ENCODE results near the gene POLR3A.

The POLR3A gene

DNA sequence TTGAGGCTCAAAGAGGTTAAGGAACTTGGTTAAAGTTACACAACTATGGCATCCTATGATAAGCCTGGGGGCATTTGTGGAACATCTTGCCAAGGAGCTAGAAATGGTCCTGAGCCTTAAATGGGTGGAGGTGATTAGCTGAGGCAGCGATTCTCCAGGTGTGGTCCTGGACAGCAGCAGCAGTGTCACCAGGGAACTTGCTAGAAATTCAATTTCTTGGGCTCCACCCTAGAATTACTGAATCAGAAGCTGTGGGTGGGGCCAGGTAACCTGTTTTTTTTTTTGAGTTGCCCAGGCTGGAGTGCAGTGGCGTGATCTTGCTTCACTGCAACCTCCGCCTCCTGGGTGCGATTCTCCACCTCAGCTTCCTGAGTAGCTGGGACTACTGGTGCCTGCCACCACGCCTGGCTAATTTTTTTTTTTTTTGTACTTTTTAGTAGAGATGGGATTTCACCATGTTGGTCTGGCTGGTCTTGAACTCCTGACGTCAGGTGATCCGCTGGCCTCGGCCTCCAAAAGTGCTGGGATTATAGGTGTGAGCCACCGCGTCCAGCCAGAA, 17.5 kb upstream of the POLR3A start:
- no peak for DNase-seq

DNA sequence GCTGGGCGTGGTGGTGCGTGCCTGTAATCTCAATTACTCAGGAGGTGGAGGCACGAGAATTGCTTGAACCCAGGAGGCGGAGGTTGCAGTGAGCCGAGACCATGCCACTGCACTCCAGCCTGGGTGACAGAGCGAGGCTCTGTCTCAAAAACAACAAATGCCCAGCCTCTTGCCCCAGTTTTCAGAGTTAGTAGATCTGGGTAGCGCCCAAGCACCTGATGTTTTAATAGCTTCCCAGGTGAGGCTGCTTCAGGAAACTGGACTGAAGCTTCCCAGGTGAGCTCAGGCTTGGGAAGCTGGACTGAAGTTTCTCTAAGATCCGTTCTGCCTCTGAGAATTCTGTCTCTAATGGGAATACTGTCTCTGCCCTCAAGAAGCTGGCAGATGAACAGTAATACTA, 16.5 kb upstream of the POLR3A start:
- DNase-seq: no peak

DNA sequence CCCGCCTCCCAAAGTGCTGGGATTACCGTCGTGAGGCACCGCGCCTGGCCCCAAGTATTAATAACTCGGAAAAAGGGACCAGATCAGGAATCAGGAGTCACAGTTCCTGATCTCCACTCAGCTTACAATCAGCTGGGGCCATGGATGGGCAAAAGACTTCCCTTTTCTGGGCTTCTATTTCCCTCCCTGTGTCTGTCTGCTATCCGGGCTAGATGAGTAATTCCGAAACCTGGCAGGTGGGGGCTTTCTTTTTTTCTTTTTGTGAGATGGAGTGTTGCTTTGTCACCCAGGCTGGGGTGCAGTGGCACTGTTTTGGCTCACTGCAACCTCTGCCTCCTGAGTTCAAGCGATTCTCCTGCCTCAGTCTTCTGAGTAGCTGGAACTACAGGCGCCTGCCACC, 15.9 kb upstream of the POLR3A start:
- DNase-seq: peak; percentile 83 to 92

DNA sequence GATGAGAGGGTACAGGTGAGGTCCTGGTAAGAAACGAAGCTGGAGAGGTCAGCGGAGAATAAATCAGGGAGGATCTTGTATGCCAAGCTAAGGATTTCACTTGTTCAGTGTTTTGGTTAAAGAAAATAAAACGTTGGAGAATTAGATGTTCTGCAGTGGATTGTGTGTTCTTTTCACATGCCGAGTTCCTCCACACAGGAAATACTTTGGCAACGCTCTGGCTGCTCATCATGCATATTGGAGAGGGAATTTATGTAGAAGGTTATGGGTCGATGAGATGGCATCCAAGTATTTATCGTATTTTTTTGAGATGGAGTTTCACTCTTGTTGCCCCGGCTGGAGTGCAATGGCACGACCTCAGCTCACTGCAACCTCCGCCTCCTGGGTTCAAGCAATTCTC, 15.4 kb upstream of the POLR3A start:
- DNase-seq: no peak

DNA sequence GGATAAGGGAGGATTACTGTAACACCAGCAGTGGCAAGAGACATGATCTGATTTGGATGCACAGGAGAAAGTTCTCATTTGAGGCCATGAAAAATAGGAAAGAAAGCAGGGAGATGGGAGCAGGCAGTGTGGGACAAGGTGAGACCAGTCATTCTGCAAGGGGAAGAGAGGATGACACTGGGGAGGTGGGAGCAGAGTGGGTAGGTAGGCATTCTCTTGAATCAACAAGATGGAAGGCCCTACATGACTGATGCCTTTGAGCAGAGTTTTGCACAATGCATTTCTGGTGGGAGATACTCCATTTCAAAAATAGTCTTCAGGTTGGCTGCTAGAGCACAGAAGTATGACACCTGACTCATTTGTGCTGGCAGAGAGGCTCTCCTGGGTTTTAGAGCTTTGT, 14.9 kb upstream of the POLR3A start:
- peak in 1 of 2 experiments; percentile 41 for DNase-seq

DNA sequence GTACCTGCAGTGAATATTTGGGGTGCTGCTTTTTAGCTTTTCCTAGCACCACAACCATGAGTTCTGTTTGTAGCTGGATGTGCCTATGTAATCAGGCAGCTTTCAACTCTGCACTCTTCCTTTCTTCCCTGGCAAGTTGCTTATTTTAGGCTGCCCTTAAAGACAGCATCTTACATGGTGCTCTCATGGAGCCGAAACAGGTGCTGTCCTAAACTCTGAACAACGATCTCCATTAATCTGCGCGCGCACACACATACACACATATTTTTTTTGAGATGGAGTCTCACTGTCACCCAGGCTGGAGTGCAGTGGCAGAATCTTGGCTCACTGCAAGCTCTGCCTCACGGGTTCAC, 13.4 kb upstream of the POLR3A start:
- no peak for DNase-seq

DNA sequence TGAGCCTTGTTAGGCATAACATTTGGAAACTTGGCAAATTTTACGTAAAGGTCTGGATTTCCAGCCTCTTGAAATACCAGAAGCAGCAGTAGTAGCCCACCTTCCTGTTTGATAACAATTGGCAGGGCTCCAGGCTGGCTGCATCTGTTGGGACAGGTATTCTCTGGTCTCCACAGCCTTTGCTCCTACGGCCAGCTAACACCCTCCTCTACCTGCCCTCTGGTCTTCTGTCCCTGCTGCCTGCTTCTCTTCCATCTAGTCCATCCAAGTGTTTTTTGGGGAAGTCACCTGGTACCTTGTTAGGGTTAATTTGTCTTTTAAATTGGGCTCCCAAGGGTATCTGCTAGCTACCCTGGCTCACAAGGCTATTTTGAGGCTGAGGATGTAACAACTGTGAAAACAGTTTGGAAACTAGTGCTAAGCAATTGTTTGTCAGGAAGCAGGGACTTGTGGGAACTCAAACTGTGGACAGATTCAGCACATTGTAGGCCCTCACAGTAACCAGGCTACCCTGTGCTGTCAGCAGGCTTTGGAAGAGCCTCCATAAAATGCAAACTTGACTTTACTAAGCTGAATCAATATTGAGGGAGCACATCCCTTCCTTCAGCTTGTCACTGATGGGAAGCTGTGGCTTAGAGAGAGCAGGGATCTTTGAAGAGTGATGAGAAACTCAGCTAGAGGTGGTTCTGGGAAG, 12.9 kb upstream of the POLR3A start:
- no peak for DNase-seq

DNA sequence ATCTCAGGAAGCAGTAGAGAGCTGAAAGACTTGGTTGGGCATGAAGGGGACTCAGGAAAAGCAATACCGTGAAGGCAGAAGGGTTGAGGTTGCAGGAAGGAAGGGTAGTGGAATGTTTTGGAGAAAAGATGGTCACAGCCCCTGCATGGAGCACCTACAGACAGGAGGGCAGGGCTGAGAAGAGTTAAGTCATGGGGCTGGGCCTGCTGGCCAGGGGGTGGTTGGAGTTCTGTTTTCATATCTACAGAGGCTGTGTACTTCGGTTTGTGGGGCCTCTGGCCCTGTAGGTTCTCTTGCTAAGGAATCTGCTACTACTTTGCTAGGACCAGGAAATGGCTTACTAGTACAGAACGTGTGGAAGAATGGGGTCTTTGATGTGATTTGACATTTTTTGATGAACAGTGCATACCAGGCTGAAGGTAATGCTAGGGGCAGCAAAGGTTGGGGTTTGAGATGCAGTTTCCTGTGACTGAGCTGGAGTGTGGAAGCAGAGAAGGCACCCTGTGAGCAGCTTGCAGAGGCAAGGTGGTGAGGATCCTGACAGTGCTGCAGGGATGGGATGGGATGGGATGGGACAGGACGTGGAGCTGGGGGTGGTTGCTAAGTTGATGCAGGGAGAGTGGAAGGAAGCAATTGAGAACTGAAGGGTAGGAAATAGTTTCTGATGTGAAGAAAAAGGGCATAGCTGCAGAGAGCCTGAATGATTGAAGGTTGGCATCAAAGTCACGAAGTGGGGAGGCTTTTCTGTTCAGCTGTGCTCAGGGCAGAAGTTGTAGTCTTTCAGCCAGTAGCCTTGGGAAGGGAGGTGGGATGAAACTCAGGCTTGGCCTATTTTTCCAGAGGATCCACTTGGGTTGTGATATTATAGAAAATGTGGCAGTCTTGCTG, 12.1 kb upstream of the POLR3A start:
- no peak for DNase-seq

DNA sequence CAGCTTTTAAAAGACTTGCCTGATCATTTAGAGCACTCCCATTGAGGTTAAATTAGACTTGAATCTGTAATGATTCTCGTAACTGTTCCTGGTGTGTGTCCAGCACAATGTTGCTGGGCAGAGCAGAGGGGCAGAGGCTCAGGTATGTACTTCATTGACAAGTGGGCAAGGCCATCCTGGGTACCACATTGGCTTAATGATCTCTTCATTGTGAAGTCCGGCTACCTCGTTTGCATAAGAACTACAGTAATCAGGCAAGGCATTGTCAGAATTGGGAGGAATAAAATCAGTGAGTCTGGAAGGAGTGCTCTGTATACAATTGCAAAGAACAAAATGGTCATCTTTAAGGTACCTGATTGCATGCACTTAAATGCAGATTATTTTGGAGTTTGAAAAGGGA, 10.4 kb upstream of the POLR3A start:
- DNase-seq: no peak

DNA sequence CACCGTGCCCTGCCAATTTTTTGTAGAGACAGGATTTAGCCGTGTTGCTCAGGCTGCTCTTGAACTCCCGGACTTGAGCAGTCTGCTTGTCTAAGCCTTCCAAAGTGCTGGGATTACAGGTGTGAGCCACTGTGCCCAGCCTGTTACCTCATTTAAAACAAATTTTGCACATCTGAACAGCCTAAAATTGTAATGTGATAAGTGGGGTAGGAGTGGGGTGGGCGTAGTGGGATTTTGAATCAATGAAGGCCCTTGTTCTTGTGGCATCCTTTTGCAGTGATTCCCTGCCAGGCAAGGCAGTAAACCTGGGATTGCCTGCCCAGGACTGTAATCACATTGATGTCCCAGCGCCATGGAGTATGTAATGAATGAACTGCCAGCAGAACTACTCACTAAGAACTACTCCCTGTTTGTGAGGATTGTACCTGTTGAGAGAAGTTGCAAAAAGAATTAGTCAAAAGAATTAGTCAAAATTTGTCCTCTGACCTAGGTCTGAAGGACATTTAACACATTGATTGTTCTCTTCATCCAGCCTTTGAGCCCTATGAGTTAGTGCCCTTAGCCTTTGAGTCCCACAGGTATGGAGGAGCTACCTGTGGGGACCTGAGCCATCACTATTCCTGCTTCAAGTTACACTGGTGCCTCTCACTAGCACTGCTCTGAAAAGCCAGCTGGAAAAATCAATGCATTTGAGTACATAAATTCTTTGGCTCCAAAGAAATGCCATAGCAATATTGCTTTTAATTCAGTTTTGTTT, 9.7 kb upstream of the POLR3A start:
- no peak for DNase-seq

DNA sequence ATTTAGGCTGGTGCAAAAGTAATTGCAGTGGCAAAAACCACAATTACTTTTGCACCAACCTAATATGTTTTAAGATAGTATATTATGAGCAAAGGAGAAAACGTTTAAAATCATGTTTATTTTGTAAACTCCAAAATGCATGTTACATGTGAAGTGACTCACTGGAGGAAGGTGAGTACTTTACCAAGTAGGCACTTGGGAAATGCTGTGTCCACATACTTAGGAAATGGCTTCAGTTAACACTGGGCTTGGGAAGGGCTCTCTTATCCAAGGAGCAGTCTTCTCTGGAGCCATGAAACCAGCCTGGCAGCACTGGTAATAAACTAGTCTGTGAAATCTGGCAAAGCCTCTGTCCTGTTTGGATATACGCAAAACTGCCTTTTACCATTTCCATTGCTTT, 8.8 kb upstream of the POLR3A start:
- no peak for DNase-seq

DNA sequence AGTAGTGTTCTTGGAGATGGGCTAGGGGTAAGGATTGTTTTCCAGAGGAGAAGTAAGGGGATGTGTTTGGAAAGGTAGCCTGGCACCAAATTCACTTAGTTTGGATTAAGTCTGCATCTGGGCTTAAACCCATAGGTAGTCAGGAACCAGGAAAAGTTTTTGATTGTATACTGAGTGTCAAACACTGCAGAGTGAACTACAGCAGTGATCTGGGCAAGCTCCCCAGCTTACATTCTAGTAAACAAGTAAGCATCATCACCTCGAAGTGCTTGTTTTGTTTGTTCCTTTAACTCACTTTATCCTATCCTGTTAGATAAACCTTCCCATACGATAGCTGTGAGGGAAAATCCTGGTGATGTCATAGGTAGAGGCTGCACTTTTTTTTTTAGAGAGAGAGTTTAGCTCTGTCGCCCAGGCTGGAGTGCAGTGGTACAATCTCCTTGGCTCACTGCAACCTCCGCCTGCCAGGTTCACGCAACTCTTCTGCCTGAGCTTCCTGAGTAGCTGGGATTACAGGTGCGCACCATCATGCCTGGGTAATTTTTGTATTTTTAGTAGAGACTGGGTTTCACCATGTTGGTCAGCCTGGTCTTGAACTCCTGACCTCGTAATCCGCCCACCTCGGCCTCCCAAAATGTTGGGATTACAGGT, 6.7 kb upstream of the POLR3A start:
- no peak for DNase-seq

DNA sequence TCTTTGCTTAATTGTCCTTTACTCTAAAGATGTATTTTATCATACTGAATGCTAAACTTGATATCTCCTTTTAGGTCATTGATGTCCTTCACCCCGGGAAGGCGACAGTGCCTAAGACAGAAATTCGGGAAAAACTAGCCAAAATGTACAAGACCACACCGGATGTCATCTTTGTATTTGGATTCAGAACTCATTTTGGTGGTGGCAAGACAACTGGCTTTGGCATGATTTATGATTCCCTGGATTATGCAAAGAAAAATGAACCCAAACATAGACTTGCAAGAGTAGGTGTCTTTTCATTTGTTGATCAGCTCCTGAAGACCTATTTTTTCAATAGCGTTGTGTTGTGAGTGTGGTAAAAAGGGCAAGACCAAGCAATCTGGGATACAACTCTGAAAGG, 6.1 kb upstream of the POLR3A start:
- no peak for DNase-seq

DNA sequence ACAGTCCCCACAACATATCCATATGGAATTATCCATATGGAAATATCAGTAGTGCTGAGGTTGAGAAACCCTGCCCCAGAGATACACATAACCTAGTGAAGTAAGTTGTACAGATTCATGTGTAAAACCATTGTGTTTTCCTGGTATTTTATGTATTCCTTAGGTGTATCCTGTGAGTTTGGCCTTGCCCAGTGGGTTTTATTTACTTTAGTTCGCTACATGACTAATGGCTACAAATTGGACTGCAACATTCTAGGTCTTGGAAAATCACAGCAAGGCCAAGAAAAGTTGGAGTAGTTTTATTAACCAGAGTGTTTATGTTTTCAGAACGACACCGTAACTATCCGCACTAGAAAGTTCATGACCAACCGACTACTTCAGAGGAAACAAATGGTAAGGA, 5.7 kb upstream of the POLR3A start:
- DNase-seq: no peak

DNA sequence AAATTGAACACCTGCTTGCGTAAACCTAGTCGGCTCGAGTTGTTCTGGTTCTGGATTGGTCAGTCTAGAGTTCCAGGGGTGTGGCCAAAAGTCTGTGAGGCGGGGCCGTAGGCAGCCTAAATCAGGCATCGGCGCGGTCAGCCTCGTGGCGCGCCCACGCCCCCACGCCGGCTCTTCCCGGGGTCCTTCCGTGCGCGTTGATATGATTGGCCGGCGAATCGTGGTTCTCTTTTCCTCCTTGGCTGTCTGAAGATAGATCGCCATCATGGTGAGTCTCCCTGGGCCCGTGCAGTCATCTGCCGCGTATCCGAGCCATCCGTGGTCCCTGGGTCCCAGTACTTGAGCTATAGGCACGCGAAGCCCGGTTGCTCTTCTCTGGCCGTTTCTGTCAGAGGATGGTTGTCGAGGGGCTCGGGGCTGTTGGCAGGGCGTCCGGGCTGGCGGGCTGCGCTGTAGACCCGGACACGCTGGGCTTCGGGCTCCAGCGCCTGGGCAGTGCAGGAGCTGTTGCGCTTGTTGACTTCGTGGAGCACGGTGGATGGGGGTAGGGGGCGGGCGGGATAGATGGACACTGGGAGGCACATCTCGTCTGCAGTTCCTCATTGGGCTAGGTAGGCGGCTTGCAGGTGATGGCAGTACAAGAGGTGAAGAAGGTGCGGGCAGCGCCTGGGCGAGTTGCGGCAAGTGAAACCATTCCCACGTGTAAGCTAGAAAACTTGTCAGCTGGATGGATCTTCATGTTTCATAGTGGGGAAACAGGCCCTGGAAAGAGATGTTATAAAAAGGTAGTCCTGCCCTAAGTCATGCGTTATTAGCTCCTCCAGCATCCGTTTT, 4.5 kb upstream of the POLR3A start, which contains the start of gene RPS24:
TSS of gene RPS24 (plus strand) at position 227 of the 834 bp plus-strand sequence. CDS start at position 266, 39 bp downstream.
- peak; percentile 100 for DNase-seq

DNA sequence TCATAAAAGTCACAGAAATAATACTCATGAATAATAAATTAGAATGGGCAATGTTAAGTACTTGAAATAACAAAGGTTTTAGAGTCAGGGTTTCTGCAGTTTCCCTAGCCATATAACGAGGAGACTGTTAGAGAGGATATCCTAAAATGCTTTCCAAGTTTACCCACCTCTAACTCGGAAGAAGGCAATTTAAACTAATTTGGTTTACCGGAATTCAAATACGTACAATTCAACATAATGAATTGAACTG, 4.0 kb upstream of the POLR3A start:
- no peak for DNase-seq

DNA sequence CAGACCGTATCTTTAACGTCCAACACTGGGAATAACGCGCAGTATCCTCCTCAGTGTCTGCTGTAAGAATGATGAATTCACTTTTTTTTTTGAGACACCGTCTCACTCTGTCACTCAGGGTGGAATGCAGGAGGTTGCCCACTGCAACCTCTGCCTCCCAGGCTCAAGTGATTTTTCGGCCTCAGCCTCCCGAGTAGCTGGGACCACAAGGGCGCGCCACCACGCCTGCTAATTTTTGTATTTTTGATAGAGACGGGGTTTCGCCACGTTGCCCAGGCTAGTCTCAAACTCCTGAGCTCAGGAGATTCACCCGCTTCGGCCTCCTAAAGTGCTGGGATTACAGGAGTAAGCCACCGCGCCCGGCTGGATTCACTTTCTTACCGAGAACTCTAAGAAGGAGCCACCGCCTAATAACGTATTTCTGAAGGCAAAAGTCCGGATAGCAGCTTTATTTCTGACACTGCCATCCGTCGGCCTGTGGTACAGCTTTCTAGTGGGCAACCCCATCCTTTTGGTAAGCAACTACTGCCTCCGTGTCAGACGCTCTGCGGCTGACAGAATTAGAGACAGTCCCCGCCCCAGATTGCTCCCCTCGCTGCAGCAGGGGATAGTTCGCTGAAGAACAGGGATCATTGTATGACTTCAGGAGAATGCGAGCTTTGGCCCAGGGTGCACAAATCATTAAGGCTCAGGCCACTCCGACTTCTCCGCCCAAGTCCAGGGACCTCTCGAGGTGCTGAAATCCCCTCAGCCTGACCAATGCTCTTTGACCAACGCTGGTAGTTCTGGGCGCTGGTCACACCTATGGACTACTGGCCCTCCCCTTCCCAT, 662 bp downstream of the POLR3A start:
- DNase-seq: no peak

DNA sequence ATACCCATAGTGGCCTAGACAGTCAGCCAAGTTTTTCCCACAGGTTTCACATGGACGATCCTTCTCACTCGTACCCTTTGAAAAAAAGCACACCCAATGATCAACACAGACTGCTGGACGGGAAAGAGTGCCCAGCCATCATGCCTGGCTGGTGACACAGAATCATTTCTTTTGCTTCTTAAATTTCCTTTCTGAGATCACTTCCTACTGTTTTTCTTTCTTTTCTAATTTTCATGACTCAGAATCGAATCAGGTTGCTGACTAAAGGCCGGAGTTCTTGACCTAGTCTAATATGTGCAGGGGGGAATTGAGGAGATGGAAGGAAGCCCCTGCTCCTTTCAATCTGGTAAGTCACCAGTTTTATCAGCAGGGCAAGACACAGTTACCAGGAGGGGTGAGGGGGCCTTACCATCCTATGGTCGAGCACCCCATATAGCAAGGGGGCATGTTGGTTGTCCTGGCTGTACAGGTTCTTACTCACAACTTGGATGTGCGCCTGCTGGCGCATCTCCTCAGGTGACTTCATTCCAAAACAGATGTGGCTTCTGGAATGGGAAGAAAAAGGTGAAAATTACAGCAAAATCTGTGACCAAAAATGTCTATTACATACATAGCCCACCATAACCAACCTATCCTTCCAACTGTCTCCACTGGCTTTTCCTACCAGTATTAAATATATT, 3.5 kb downstream of the POLR3A start:
- no peak for DNase-seq

DNA sequence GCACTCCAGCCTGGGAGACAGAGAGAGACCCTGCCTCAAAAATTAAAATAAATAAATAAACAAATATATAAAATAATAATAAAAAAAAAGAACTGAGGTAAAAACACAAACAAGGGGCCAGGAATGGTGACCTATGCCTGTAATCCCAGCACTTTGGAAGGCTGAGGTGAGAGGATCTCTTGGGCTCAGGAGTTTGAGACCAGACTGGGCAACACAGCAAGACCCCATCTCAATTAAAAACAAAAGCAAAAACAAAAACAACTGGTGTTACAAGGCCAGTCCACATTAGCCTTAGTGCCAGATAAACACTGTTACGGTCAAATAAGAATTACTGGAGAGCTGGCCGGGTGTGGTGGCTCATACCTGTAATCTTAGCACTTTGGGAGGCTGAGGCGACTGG, 5.6 kb downstream of the POLR3A start:
- no peak for DNase-seq

DNA sequence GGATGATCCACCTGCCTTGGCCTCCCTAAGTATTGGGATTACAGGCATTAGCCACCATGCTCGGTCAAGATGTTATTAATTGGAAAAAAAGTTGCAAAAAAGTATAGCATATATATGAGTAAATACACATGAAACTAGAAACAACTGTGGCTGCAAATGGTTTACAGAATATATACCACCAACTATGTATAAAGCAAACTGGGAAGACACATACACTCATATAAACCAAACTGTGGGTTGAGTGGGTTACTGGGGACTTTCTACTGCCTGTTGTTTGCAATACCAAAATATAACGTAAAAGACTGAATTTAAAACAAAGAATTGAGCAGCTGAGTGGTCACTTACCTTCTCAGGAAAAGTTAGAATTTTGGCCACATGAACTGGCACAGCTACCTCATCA, 8.1 kb downstream of the POLR3A start:
- DNase-seq: no peak

DNA sequence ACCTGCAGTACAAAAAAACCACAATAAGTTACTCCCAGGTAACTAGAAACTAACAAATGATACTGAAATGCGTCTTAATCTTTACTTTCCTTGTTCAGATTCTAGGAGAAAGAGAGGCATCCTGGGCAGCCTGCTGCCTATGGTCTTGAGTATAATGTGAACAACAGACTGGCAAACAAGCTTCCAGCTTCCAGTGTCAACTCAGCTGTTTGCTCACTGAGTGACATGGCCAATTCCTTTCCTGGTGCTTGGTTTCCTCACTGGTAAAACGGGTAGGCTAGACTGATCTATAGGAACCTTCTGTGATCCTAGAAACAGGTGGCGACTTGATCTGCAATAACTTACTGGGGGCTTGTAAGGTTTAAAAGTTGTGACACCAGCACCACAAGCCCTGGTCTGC, 10.1 kb downstream of the POLR3A start:
- no peak for DNase-seq
